Renal cortical epithelial cell (primary cell): ENCODE results near the gene TRPV5. TPM values are rescaled to one million over a fixed set of nuclear protein-coding genes. Genes with fewer than 3 reads are reported as not detected.

Source experiments
- DNase-seq: peaks from one replicate; pipeline ENCODE4 v3.0.0-alpha.2; 2011; ENCODE audit warnings: low read depth
- total RNA-seq: library from RNA; depleted of rRNA; stranded (reverse); fragments of >200 nt; gene quantifications from 2 replicates; pipeline ENCODE4 v1.2.3, GENCODE V29; 2014

Gene TRPV5
- total RNA-seq, 1 donor from 2014 or later = not detected

DNA sequence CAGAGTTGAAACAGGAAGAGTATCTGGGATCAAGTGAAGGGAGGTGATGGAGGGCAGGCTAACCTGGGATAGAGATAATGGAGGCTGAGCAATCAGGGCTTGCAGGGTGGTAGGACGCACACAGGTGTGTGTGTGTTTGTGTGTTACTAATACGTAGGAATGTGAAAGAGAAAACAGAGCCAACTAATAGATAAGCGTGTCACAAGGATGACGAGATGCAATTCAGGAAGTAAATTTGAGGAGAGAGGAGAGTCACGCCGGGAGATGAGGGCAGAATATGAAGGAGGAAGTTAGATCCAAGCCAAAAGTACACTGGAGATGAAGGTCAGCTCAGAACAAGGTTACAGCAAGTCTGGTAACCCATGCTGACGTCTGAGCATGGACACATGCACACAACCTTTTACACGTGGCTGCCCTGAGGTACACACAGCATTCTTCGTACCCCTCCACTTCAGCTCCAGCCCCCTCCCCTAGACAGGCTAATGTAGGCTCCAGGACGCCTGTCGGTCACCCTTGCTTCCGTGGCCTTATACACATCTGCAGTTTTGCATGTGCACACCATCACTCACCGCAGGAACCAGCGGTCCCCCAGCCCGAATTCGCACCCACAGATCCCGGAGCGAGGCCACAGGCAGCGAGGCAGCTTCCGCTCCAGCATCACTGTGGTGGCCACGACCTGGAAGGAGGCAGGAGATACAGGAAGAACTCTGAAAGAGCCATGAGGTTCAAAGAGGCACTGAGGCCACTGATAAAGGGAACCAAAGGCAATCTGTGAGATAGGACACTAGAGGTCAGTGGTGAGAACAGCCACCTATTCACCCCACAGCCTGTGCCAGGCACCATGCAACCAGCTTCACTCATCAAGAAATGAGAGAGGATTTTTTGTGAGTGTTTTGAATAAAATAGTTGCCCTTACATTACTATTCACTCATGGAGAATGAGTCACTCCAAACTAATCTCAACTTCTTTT, 24.3 kb downstream of the TRPV5 start:
- DNase-seq = peak; percentile 3

DNA sequence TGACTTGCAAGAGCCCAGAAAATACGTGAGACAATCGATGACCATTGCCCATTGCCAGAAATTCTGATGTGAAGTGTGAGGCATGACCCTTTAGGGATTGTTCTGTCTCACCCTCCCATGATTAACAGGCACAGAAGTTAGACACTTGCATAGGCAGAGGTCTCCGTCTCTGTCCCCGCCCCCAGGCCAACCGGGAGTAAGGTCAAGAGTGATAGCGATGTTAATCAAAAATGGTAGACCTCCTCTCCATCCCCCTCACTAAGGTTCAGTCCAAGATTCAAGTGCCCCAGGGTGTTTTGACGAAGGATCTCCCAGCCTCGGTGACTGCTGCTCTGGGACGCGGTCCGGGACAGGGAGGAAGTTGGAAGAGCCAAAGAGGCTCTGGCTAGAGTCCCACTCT, 25.3 kb downstream of the TRPV5 start:
- no peak for DNase-seq

DNA sequence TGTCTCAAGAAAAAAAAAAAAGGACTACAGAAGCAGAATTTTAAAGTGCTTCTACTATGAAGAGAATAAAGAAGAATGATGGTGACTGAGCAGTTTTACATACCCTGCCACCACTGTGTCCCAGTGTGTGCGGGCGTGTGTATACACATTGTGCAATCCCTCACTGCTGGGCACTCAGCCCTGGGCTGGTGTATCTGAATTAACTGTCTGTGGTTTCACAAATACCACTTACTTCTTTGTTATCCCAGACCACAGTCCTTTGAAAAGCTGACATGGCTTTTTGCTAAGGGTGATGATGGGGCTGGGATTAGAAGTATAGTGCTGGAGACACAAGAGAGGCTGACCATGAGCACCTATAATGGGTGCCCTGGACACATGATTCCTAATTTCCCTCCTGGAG, 26.9 kb downstream of the TRPV5 start:
- no peak for DNase-seq

- DNase-seq = no peak
Observed at GRCh38 chr7:142905759-142906158, 27.8 kb downstream of the TRPV5 start.

DNA sequence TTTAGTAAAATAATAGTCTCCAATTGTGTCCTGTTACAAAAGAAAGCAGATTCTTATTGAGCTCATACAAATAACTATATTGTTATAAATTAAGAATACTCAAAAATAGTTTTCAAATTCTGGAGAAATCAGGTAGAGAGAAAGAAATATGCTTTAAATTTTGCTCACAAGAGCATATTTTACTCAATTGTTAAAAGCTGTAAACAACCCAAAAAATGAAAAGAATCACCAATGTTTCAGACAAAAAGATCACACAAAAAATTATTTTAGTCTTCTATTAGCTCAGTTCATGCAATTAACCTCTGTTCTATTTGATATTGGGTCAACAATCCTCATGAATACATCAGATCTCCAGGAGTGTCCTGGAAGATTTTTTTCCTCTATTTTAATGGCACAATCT, 29.4 kb downstream of the TRPV5 start:
- no peak for DNase-seq

DNA sequence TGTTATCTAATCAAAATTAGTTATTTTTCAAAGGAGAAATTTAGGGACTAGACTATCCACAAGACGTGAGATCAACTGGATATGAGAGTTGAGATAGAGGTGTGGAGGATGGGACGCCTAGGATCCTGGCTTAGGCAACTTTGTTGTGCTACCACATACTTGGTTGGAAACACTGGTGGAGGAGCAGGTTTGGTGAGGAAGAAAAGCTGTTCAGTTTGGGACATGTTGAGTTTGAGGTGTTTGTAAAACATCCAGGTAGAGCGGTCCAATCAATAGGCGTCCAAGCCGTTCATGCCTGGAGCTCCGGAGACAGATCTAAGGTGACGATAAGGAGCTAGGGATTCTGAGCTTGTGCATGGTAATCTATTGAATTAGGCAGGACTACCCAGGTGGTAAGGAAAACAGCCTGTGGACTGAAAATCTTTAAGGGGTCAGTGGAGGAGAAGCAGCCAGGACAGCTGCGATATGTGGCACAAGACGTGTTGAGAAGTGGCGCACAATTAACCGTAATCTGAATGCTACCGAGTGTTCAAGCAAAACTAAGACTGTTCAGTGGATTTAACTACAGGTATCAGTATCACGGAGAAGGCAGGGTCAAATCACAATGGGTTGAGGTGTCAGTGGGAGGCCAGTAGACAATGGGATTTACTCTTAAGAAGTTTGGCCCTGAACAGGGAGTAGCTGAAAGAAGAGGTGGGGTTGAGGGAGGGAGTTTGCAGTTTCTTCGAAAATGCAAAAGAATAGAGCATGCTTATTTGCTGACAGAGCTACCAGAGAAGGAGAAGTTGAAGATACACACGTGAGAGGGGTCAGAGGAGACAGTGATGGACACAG, 31.9 kb downstream of the TRPV5 start:
- DNase-seq = no peak

- DNase-seq = no peak
Observed at GRCh38 chr7:142899661-142900060, 33.9 kb downstream of the TRPV5 start.

GRCh38 chr7:142898377-142899170, 35.0 kb downstream of the TRPV5 start:
- no peak for DNase-seq

DNA sequence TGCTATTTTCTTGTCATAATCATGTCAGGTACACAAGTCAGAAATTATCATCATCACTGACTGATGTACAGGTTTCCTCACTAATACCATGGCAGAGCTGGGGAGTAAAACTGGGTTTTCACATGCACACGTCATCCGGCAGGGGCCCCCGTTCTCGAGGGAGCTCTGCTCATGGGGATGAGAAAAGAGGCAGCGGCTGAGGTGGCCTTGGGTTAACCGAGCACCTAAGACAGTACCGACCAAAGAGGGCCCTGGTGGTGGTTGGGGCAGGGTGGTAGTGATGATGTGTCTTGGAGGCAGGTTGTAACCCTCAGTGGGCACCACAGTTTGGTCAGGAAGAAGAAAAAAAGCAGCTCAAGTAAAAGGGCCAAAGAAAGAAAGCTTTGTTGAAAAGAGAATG, 35.9 kb downstream of the TRPV5 start:
- DNase-seq = no peak

DNA sequence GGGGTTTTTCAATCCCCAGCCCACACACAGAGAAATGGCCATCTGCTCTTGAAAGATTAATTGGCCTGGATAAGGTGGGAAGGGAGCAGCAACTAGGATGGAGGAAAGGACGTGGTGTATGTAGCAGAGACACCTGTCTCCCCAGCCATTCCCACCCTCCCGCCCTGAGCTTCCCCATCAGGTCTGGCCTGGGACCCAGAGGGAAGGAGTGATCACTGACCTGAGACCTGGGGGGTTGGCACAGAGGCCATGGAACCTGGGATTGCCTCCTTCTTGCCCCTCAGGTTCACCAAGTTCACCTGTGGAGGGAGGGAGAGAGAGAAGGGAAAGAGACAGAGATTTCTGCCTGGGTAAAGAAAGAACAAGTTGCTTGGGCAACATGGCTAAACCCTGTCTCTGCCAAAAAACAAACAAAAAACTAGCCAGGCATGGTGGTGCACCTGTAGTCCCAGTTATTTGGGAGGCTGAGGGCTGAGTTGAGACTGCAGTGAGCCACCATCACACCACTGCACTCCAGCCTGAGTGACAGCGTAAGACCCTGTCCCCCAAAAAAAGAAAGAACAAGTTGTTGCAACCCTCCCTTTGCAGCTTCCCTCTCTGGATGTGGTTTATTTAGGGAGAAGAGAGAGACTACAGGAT, 36.7 kb downstream of the TRPV5 start:
- no peak for DNase-seq

DNA sequence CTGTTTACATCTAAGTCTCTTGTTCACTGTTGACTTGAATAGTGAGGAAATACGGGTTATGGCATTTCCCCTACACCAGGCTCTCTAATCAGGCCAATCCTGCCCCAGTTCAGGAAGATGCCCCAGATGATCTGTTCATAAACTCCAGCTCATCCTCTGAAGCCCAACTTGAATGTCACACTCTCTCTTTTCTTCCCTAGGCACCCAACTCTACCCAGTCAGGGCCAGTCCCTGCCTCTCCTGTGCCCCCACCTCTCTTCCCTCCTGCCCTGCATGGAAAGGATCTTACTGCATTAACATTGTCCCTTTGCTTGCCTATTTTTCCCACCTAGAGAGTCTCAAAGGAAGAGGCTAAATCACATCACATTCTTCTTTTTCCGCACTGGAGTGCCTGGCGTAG, 37.4 kb downstream of the TRPV5 start:
- no peak for DNase-seq

DNA sequence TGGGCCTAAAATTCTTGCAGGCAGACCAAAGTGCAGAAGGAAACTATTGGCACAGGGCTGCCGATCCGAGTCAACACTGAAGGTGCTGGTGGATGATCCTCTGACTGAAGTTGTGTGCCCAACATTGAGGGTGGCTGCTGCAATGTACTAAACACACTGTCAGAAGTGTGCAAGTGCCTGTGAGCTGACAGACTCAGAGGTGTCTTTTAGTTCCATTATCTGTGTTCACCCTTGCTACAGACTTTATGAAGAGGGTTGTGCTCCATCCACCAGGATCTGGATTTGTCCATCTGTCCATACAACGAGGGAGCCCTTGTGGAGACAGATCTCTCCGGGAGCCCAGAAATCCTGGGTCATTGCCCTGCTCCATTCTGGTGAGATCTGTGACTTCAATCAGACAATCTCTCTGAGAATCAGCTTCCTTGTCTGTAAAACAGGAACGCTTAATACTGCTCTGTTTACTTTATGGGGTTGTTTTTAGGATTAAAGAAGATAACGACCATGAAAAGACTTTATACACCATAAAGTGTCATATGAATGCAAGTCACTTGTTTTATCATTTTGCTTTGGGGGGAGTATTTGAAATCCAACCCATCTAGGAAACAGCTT, 38.5 kb downstream of the TRPV5 start:
- DNase-seq = no peak

GRCh38 chr7:142894112-142894984, 39.2 kb downstream of the TRPV5 start:
- no peak for DNase-seq

- DNase-seq = no peak
Observed at GRCh38 chr7:142892951-142893350, 40.6 kb downstream of the TRPV5 start.

DNA sequence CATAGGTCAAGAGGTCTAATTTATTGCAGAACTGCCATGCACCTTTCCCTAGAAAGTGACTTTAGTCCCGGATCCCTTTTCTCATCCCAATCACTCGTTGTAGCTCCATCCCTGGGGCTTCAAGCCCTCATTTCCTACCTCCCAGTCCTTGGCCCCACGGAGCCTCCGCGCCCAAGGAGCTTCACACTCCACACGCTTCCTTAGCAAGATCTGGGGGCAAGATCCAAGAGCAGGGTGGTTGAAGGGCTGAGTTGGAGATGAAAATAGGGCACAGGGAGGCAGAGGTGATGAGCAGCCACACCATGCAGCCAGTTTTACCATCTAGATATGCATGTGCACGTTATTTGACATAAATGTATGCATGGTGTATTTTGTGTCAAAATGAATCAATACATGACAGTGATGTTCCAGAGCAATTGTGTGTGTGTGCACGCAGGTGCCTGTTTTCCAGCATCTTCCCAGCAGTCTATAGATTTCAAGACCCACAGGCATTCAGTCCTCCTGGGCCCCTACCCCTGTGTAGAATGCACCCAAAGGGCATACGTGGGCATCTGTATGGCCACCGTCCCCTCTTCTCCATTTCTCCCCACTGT, 42.0 kb downstream of the TRPV5 start:
- no peak for DNase-seq

DNA sequence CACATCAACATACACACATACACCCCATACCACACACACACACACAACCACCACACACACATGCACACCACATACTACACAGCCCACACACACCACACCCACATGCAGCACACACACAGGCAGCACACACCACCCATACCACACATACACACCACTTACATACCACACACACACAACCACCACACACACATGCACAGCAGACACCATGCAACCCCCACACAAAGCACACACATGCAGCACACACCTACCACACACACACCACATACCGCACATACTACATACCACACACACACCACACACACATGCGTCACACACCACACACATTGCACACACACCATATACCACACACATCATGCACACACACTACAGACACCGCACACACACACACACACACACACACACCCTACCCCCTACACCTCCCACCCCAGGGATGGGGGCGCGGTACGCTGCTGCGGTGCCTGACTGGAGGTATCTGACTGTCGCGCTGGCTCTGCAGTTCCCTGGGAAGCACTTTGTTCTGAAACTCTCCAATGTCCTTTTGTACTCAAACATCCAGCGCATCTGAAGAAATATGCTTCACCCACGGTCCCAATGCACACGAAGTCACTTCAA, 42.6 kb downstream of the TRPV5 start:
- no peak for DNase-seq

DNA sequence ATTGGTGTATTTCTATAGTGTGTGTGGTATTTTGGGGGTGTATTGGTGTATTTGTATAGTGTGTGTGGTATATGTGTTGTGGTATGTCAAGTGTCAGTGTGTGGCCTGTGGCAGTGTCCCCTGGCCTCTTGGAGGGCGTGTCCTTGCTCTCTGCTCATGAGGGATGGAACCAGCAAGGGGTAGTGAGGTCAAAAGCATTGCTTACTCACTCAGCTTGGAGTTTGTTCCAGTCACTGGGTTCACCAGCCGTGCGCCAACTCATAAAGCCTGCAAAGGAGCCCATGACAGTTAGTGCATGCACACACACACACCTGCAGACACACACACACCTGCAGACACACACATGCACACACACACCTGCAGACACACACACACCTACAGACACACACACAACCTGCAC, 43.7 kb downstream of the TRPV5 start:
- DNase-seq = no peak

- DNase-seq = no peak
Observed at GRCh38 chr7:142887282-142888015, 46.1 kb downstream of the TRPV5 start.

DNA sequence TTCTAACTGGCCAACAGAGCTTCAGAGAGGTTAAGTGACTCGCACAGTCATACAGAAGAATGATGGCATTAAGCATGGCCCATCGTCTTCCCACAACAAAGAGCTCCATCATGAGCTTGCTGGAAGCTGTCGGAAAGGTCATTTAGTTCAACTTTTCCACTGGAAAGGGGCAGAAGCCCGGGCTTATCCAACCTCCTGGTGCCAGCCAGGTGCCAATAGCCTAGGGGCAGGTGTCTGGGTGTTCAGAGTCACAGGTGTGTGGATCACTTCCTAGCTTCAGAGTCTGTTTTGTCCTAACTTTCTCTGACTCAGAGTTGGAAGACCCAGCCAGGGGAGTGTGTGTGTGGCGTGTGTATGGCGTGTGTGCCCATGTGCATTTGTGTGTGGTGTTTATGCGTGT, 46.7 kb downstream of the TRPV5 start:
- DNase-seq = no peak
